IMR-90 (cell line): Measurements from ENCODE around the gene LAMB1. TPM values are rescaled to one million over a fixed set of nuclear protein-coding genes. Genes with fewer than 3 reads are reported as not detected.

Experiments used
- ATAC-seq: fragments of 200-7000 bp; cut with Tn5 transposase; 2 replicates; pipeline ENCODE4 v1.9.1; 2020; ENCODE audit warnings: low read depth, mild to moderate bottlenecking, moderate library complexity
- BruUV-seq: library from RNA; stranded (reverse); fragments of 400-500 nt; replicated peaks from 2 replicates; lab custom pipeline; 2021; lab: Mats Ljungman, UMichigan
- CTCF ChIA-PET: fragments of 300-600 bp; formaldehyde crosslinking; extraction: SDS; loops from one replicate; lab custom pipeline; 2021; ENCODE audit warnings: antibody characterized with exemption; lab: Yijun Ruan, JAX
- POLR2A ChIA-PET: fragments of 300-600 bp; sonication (Branson Sonifier 250); formaldehyde crosslinking; loops from one replicate; lab custom pipeline; 2022; ENCODE audit warnings: antibody characterized with exemption; ENCODE audit not compliant: unreplicated experiment; lab: Charles Lee
- DNase-seq: peaks from one replicate; pipeline ENCODE4 v3.0.0; 2013
- H2AFZ ChIP-seq: replicated peaks from 2 replicates; pipeline ENCODE3; 2013; ENCODE audit warnings: low read length, mild to moderate bottlenecking; ENCODE audit not compliant: poor library complexity
- H2AK5ac ChIP-seq: 2 replicates; pipeline ENCODE4 v1.6.1; 2013; ENCODE audit warnings: low read depth, low read length, inconsistent platforms
- H2AK9ac ChIP-seq: replicated peaks from 2 replicates; pipeline ENCODE3; 2013; ENCODE audit warnings: mild to moderate bottlenecking, low read depth, low read length, moderate library complexity; ENCODE audit not compliant: poor library complexity
- H2BK120ac ChIP-seq: 2 replicates; pipeline ENCODE4 v1.6.1; 2013; ENCODE audit warnings: low read depth, low read length, inconsistent platforms
- H2BK15ac ChIP-seq: 3 replicates; pipeline ENCODE4 v1.6.1; 2013; ENCODE audit warnings: low read depth, low read length, inconsistent platforms
- H2BK20ac ChIP-seq: 2 replicates; pipeline ENCODE4 v1.6.1; 2013; ENCODE audit warnings: low read depth, mild to moderate bottlenecking, inconsistent platforms, low read length, moderate library complexity
- H2BK5ac ChIP-seq: 2 replicates; pipeline ENCODE4 v1.6.1; 2013; ENCODE audit warnings: mild to moderate bottlenecking, low read depth, low read length, inconsistent platforms; ENCODE audit not compliant: poor library complexity, severe bottlenecking
- H3K14ac ChIP-seq: replicated peaks from 2 replicates; pipeline ENCODE4 v1.6.1; 2013; ENCODE audit warnings: low read depth, low read length, inconsistent platforms
- H3K18ac ChIP-seq: 2 replicates; pipeline ENCODE4 v1.6.1; 2013; ENCODE audit warnings: low read depth, low read length, control low read depth
- H3K23ac ChIP-seq: 2 replicates; pipeline ENCODE4 v1.6.1; 2013; ENCODE audit warnings: low read depth, low read length, inconsistent platforms
- H3K27ac ChIP-seq: 2 replicates; pipeline ENCODE4 v1.5.1; 2013; ENCODE audit warnings: mild to moderate bottlenecking, control low read depth, low read length; ENCODE audit not compliant: insufficient read depth
- H3K27me3 ChIP-seq: 2 replicates; pipeline ENCODE4 v1.6.1; 2013; ENCODE audit warnings: low read length; ENCODE audit not compliant: control insufficient read depth, insufficient read depth
- H3K36me3 ChIP-seq: 2 replicates; pipeline ENCODE4 v1.6.1; 2013; ENCODE audit warnings: low read length, mixed read lengths; ENCODE audit not compliant: control insufficient read depth, insufficient read depth
- H3K4ac ChIP-seq: 2 replicates; pipeline ENCODE4 v1.6.1; 2013; ENCODE audit warnings: low read depth, low read length, inconsistent platforms
- H3K4me1 ChIP-seq: 2 replicates; pipeline ENCODE4 v1.6.1; 2013; ENCODE audit warnings: low read length, mixed read lengths; ENCODE audit not compliant: control insufficient read depth, insufficient read depth
- H3K4me2 ChIP-seq: 2 replicates; pipeline ENCODE4 v1.6.1; 2013; ENCODE audit warnings: low read depth, mild to moderate bottlenecking, control low read depth, low read length, moderate library complexity
- H3K4me3 ChIP-seq: 2 replicates; pipeline ENCODE4 v1.5.1; 2013; ENCODE audit warnings: low read depth, mild to moderate bottlenecking, control low read depth, low read length, moderate library complexity; ENCODE audit not compliant: insufficient read depth
- H3K56ac ChIP-seq: 2 replicates; pipeline ENCODE4 v1.6.1; 2013; ENCODE audit warnings: low read length, inconsistent platforms; ENCODE audit not compliant: insufficient read depth; ENCODE audit errors: extremely low read depth
- H3K79me1 ChIP-seq, 2 experiments: 2 replicates each; pipeline ENCODE4 v1.6.1; 2013; ENCODE audit warnings: low read length in 2 of 2, inconsistent platforms in 1 of 2, low read depth in 1 of 2
- H3K9ac ChIP-seq: 2 replicates; pipeline ENCODE4 v1.6.1; 2013; ENCODE audit warnings: low read depth, low read length, control low read depth
- H3K9me1 ChIP-seq: 2 replicates; pipeline ENCODE4 v1.6.1; 2013; ENCODE audit warnings: low read length, inconsistent platforms; ENCODE audit not compliant: insufficient read depth
- H3K9me3 ChIP-seq: 2 replicates; pipeline ENCODE4 v1.6.1; 2013; ENCODE audit warnings: low read length; ENCODE audit not compliant: control insufficient read depth, insufficient read depth
- H4K20me1 ChIP-seq: 2 replicates; pipeline ENCODE4 v1.6.1; 2013; ENCODE audit warnings: low read length, inconsistent platforms; ENCODE audit not compliant: insufficient read depth
- H4K5ac ChIP-seq: 2 replicates; pipeline ENCODE4 v1.6.1; 2013; ENCODE audit warnings: mild to moderate bottlenecking, low read depth, low read length, control low read depth
- H4K8ac ChIP-seq, 2 experiments: 2 replicates each; pipeline ENCODE4 v1.6.1; 2013; ENCODE audit warnings: low read depth in 2 of 2, low read length in 2 of 2, control low read depth in 1 of 2, inconsistent platforms in 1 of 2
- H4K91ac ChIP-seq: 2 replicates; pipeline ENCODE4 v1.6.1; 2013; ENCODE audit warnings: low read depth, low read length, inconsistent platforms; ENCODE audit not compliant: insufficient read depth
- CTCF ChIP-seq: conservative IDR thresholded peaks from 2 replicates; pipeline ENCODE4 v1.5.1; 2012; ENCODE audit warnings: mild to moderate bottlenecking, low read depth, low read length, improper control_type of control experiment
- MAFK ChIP-seq: IDR thresholded peaks from 2 replicates; pipeline ENCODE4 v1.6.1; 2012; ENCODE audit warnings: low read depth, low read length, improper control_type of control experiment
- MAZ ChIP-seq: IDR thresholded peaks from 2 replicates; pipeline ENCODE4 v1.6.1; 2012; ENCODE audit warnings: low read depth, mild to moderate bottlenecking, low read length, improper control_type of control experiment, moderate library complexity, borderline replicate concordance
- NFE2L2 ChIP-seq: fragments of 150-350 bp; IDR thresholded peaks from 2 replicates; pipeline ENCODE4 v1.6.1; 2016; ENCODE audit warnings: low read depth, mild to moderate bottlenecking, low read length
- RCOR1 ChIP-seq: IDR thresholded peaks from 2 replicates; pipeline ENCODE4 v1.6.1; 2012; ENCODE audit warnings: mild to moderate bottlenecking, low read length, improper control_type of control experiment; ENCODE audit not compliant: insufficient replicate concordance
- RFX5 ChIP-seq: IDR thresholded peaks from 2 replicates; pipeline ENCODE4 v1.8.0; 2012; ENCODE audit warnings: low read depth, mild to moderate bottlenecking, low read length, moderate library complexity
- WGBS, 2 experiments: methylation state at CpG; one replicate each; pipeline versions ENCODE4 v1.1.5 to v1.1.7; 2013; ENCODE audit warnings: missing lambda C conversion rate in 2 of 2; ENCODE audit not compliant: insufficient read length in 1 of 2; ENCODE audit errors: extremely low coverage in 2 of 2; 5-methylcytosine and 5-hydroxymethylcytosine counted together
- dilution Hi-C: fragments of 300-500 bp; cut with HindIII; formaldehyde crosslinking; loops from one replicate; pipeline ENCODE4 v1.14.3; 2018; ENCODE audit warnings: low sequenced_read_pairs; ENCODE audit not compliant: unreplicated experiment
- in situ Hi-C: fragments of 300-500 bp; cut with MboI; formaldehyde crosslinking; loops from 3 replicates; pipeline ENCODE4 v1.14.3; 2019; ENCODE audit warnings: low sequenced_read_pairs, inconsistent platforms, mixed read lengths
- intact Hi-C: fragments of 100-400 bp; cut with micrococcal nuclease; formaldehyde crosslinking; loops from 2 replicates; pipeline ENCODE4 v1.10.0; 2022
- polyA plus RNA-seq, 3 experiments: library from polyadenylated mRNA; depleted of rRNA; stranded (reverse); fragments of >200 nt; gene quantifications; 2 replicates each; pipeline ENCODE4 v1.2.3, GENCODE V29; 2012; ENCODE audit warnings: low replicate concordance in 1 of 3
- total RNA-seq: library from RNA; depleted of rRNA; stranded (reverse); fragments of >200 nt; gene quantifications from 2 replicates; pipeline ENCODE4 v1.2.3, GENCODE V29; 2012

Gene LAMB1
- total and polyA plus RNA-seq, 2 of the 4 experiments (the other 2 are of a cell fraction), result 114 to 117 TPM

- dilution Hi-C loops, result no loop called here
- Histone ChIP-seq H2BK20ac (no peak overlapping the region), H2AK5ac (no peak overlapping the region), H4K5ac (no peak overlapping the region), H4K91ac (no peak overlapping the region), H3K14ac (no peak overlapping the region), H3K4me2 (no peak overlapping the region), H4K8ac (no peak overlapping the region), H3K4ac (no peak overlapping the region), H3K56ac (no peak overlapping the region), H2AFZ (no peak overlapping the region), H3K27me3 (no peaks in the 10 kb centered on the region), H4K20me1 (no peaks in the 10 kb centered on the region), H3K79me1 (peaks cover 8 to 14% of the 10 kb centered on the region in 2 experiments; a peak in 3 of 4 replicates), H2BK120ac (no peak overlapping the region), H3K4me1 (no peaks in the 10 kb centered on the region), H3K27ac (no peak overlapping the region), H3K18ac (no peak overlapping the region), H3K36me3 (peaks cover 19% of the 10 kb centered on the region), H3K9me1 (no peaks in the 10 kb centered on the region; the same call in none of the 2 replicates), H3K23ac (no peak overlapping the region), H3K9ac (no peak overlapping the region), H2BK5ac (no peak overlapping the region), H2AK9ac (no peak overlapping the region), H3K9me3 (no peaks in the 10 kb centered on the region), H3K4me3 (no peak overlapping the region), H2BK15ac (no peak overlapping the region)
- DNase-seq, result no peak
- no peak for TF ChIP-seq RFX5
- TF ChIP-seq MAZ, result no peak
- TF ChIP-seq CTCF, result no peak
- TF ChIP-seq NFE2L2, result no peak
- TF ChIP-seq RCOR1, result no peak
- no peak for TF ChIP-seq MAFK
- intact Hi-C loops, result no loop called here
- no peak for ATAC-seq
- WGBS, 2 experiments, result no CpG with 5 or more reads among the region's 2 CpGs
- ChIA-PET POLR2A (no interaction called here), CTCF (no interaction called here)
- in situ Hi-C loops, result no loop called here
- BruUV-seq, result no TSS peak
These were observed 91.0 kb downstream of the LAMB1 start for GRCh38 chr7:107911981-107912380.
